Measurements from ENCODE around the gene TPX2.

The TPX2 gene, protein sequence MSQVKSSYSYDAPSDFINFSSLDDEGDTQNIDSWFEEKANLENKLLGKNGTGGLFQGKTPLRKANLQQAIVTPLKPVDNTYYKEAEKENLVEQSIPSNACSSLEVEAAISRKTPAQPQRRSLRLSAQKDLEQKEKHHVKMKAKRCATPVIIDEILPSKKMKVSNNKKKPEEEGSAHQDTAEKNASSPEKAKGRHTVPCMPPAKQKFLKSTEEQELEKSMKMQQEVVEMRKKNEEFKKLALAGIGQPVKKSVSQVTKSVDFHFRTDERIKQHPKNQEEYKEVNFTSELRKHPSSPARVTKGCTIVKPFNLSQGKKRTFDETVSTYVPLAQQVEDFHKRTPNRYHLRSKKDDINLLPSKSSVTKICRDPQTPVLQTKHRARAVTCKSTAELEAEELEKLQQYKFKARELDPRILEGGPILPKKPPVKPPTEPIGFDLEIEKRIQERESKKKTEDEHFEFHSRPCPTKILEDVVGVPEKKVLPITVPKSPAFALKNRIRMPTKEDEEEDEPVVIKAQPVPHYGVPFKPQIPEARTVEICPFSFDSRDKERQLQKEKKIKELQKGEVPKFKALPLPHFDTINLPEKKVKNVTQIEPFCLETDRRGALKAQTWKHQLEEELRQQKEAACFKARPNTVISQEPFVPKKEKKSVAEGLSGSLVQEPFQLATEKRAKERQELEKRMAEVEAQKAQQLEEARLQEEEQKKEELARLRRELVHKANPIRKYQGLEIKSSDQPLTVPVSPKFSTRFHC

DNA sequence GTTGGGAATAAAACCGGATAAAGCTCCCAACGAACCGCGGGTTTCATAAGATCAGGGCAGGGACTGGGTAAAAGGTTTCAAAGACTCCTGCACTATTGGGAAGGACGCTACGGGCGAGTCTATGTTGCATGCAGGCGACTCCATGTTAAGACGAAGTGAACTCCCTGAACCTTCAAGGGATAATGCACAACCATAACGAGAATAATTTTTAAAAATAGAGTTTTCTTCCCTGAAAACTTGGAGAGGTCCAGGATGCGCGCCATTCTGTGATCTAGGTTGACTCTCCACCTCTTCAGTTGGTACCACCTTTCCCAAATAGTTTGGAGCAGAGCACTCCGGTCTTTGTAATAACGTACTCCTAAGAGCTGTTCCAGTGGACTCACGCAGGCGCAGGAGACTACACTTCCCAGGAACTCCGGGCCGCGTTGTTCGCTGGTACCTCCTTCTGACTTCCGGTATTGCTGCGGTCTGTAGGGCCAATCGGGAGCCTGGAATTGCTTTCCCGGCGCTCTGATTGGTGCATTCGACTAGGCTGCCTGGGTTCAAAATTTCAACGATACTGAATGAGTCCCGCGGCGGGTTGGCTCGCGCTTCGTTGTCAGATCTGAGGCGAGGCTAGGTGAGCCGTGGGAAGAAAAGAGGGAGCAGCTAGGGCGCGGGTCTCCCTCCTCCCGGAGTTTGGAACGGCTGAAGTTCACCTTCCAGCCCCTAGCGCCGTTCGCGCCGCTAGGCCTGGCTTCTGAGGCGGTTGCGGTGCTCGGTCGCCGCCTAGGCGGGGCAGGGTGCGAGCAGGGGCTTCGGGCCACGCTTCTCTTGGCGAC is at the start of gene TPX2:
TPX2 (plus strand) TSS at position 562 of the 821 bp plus-strand sequence. CDS start 18,187 bp downstream, outside the sequence.
- peak; percentile 63 to 72 for DNase-seq (ENCODE audit: low read depth in 2 of 2)

DNA sequence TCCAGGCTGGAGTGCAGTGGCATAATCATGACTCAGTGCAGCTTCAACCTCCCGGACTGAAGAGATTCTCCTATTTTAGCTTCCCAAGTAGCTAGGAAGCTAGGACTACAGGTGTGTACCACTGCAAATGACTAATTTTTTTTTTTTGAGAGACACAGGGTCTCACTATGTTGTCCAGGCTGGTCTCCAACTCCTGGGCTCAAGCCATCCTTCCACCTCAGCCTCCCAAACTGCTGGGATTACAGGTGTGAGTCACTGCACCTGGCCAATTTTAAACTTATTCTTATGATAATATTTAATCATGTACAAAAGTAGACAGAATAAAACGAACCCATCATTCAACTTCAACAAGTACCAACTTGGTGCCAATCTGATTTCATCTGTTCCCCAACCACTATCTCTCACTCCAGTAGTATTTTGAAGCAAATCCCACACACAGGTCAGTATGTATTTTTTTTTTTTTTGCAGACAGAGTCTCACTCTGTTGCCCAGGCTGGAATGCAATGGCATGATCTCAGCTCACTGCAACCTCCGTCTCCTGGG is 48.9 kb upstream of the TPX2 start:
- no peak for DNase-seq (ENCODE audit: low read depth in 2 of 2)

DNA sequence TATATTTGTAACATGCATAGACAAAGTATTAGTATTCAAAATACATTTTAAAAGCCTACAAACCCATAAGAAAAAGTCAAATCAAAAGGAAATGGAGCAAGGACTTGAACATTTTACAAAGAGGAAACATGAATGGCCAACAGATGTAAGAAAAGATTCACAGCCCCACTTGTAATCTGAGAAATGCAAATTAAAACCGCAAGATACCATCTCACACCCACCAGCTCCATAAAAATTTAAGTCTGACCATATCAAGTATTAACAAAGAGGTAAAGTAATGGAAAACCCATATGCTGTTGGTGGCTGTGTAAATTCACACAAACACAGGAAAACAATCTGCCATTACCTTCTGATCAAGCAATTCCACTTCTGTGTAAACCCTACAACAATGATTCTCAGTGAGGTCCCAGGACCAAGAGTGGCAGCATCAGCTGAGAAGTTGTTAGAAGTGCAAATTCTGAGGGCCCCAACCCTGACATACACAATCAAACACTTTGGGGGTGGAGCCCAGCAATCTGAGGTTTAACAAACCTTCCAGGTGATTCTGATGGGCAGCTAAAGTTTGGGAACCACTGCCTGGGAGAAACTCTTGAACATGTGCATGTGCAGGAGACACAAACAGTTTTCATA is 47.3 kb upstream of the TPX2 start:
- no peak for DNase-seq (ENCODE audit: low read depth in 2 of 2)

DNA sequence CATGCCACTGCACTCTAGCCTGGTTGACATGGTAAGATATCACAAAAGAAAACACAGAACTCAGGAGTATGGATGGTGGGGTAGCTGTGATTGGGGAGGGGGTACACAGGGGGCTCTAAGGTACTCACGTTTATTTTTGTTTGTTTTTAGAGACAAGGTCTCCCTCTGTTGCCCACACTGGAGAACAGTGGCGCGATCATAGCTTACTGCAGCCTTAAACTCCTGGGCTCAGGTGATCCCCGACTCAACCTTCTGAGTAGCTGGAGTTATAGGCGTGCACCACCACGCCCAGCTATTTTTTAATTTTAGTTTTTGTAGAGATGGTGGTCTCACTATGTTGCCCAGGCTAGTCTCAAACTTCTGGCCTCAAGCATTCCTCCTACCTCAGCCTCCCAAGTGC is 45.7 kb upstream of the TPX2 start:
- DNase-seq (ENCODE audit: low read depth in 2 of 2): no peak

DNA sequence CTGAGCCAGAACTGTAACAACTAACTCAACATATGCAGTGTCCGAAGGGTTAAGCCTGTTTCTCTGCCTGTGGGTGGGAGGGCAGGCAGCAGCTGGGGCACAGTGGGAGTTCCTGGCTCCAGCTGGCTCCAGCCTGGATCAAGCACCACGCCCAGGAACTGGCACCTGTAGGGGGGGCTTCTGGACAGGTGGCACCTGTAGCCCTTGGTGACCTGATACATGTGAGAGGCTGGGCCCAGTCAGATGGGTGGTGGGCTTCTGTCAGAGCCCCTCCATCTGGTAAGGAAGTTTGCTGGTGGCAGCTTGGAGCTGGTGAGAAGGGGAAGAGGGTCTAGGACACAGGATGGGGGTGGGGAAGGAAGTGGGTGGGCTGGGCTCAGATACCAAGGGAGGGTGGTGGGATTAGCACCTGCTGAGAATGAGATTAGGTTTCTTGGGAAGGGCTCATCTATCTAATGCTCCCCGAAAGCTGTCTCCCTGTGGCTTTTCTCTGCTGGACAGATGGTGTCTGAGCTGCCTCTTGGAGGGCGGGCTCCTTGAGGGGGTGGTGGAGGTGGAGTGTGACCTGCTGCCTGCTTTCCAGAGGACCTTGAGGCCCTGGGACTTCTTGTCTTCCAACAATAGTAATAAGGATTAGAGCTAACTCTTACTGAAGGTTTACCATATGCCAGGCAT is 45.0 kb upstream of the TPX2 start:
- DNase-seq (ENCODE audit: low read depth in 2 of 2): no peak

DNA sequence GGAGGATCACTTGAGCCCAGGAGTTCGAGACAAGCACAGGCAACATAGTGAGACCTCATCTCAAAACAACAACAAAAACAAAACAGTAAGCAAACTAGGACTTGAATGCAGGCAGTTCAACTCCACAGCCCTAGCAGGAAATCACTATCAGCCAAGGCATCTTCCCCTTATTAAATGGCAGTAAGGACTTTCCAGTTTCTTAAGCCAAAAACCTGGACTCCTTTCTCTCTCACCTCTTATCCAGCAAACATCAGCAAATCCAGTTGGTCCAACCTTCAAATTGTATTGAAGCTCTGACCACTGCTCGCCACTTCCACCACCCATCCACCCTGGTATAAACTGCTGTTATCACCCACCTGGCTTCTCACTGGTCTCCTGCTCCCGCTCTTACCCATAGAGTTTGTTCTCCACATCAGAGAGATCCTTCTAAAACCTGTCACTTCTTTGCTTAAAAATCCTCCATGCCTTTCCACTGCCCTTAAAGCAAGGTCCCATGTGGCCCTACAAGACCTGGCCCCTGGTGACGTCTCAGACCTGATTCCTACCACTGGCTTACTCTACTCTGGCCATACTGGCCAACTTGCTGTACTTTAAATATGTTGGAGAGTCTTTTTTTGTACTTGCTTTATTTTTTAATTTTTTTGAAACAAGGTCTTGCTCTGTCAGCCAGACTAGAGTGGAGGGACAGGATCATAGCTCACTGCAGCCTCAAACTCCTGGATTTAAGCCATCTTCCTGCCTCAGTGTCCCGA is 44.1 kb upstream of the TPX2 start:
- no peak for DNase-seq (ENCODE audit: low read depth in 2 of 2)

DNA sequence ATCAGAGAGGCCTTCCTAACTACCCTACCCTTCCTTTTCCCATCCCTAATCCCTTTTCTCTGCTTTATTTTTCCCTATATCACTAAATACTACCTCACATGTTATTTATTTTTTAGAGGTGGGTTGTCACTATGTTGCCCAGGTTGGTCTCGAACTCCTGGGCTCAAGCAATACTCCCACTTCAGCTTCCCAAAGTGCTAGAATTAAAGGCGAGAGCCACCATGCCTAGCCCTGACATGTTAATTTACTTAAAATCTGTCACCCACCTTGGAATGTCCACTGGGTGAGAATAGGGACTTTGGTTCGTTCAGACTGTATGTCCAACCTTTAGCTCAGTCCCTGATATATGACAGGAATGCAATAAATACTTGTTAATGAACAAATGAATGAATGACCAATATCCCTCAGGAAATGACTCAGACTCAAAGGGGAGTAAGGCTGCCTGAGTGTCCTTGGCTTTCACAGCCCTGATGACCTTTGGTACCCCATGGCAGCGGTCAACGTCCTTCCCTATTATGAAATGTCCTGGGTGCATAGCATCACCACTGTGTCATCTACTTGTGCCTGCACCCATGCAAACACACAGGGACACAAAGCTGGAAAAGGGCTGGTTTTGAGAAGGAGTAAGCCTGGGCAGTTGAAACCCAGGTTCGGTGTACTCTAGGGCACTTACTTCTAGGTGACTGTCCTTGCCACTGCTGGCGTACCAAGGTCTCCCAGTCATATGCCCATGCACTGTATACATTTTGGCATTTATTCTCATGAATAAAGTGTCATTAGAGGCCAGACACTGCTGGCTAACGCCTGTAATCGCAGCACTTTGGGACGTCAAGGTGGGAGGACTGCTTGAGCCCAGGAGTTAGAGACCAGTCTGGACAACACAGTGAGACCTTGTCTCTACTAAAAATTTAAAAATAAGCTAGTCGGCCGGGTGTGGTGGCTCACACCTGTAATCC is 43.0 kb upstream of the TPX2 start:
- no peak for DNase-seq (ENCODE audit: low read depth in 2 of 2)

DNA sequence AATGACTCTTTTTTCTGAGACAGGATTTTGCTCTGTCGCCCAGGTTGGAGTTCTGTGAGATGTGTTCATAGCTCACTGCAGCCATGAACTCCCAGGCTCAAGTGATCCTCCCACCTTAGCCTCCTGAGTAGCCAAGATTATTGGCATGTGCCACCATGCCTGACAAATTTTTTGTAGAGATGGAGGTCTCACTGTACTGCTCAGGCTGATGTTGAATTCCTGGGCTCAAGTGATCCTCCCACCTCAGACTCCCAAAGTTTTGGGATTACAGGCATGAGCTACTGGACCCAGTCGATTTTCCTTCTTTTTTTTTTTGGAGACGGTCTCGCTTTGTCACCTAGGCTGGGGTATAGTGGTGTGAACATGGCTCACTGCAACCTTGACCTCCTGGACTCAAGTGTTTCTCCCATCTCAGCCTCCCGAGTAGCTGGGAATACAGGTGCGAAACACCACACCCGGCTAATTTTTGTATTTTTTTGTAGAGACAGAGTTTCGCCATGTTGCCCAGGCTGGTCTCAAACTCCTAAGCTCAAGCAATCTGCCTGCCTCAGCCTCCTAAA is 40.8 kb upstream of the TPX2 start:
- DNase-seq (ENCODE audit: low read depth in 2 of 2): no peak

DNA sequence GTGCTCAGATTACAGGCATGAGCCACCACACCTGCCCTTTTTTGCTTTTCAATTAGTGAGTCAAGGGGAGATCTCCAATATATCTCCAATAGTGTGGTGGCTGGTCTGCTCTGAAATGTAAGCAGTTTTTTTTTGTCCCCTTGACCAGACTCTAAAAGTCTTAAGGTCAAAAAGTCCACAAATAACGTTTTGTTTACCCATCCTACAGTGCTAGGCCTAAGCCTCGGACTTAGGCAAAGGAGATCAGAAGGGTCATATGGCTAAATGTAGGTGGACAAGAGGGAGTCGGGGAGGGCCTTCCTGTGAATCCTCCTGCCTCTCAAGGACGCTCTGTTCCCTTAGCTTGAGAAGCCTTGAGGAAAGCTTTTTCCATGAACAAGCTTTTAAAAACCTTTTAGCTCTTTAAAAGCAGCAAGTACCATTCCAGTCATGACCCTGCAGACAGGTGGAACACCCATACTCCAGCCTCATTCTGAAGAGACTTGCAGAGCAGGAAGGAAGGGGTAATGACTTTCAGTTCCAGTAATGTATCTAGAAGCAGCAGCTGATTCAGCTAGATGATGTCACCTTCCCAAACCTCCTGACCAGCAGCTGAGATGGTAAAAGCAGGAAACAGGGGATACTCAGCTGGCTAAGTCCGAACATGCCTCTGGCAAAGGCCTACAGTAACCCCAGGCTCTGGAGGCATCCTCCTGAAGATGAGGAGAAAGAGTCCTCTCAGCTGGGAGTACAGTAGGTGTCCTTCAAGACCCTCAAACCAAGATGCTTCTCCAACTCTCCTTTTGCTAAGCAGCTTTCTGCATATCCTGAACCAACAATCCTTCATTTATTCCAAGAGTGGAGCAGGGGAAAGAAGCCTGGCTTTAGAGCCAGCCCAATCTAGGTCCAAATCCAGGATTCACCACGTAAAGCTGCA is 40.0 kb upstream of the TPX2 start:
- no peak for DNase-seq (ENCODE audit: low read depth in 2 of 2)

DNA sequence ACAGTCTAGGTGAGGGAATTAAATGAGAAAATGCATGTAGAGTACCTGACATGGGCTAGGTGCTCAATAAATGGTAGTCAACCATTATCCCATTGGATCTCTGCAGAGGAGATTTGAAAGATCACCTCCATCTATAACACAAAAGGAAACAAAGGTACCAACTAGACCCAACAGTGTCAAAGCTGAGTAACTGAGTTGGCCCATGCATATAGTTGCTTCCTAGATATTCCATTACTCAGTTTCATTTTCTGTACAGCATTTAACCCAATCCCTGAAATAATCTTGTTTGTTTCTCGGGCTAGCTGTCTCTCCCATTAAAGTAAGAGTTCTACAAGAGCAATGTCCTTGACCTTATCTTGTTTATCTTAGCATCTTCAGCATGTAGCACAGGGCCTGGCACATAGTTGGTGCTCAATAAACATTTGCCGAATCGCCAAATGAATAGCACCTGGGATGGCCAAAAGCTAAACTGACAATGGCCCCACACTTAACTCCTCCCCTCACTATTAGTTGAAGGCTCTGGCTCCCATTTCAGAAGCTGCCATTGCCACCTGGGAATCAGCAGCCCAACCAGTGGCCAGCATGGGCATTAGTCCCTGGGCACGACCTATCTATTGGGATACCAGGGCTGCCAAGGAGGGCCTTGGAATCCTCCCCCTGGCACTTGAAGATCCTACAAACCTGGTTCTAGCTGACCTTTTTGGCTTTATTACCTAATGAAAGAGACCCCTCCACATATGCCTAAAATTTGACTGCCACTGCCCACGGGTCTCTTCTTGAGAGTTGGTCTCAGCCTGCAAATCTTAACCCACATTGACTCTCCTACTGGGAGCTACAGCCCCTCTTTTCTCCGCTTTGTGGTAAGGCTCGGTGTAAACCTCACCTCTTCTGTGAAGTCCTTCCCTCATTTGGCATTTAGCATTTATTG is 39.0 kb upstream of the TPX2 start:
- no peak for DNase-seq (ENCODE audit: low read depth in 2 of 2)

DNA sequence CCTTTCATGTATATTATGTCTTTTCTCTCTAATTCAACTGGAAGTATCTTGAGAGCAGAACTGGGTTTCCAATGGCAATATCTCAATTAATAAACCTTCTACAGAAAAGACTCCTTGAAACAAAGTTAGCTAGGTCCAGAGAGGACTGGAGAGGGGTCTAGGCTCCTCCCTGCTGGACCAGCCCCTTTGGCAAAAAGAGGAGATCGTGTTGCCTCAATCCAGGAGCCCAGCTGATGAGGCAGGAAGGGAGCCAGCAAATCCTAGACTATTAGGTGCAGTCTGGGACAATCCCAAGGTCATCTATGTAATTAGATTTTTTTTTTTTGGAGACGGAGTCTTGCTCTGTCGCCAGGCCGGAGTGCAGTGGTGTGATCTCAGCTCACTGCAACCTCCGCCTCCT is 38.3 kb upstream of the TPX2 start:
- DNase-seq (ENCODE audit: low read depth in 2 of 2): no peak

DNA sequence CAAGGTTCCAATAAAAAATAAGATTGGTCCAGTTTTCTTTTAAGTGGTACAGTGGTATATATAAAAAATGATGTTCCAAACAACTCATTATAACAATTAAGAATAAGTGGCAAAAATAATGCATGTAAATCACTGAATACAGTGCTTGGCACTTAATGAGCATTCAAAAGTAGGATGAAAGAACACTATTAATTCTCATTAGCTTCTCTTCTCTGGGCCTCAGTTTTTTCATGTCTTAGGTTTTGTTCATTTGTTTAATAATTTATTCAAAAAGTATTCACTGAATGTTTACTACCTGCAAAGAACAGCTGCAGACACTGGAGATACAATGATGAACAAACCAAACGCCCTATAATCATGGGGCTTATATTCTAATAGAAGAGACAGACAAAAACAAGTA is 37.5 kb upstream of the TPX2 start:
- no peak for DNase-seq (ENCODE audit: low read depth in 2 of 2)

DNA sequence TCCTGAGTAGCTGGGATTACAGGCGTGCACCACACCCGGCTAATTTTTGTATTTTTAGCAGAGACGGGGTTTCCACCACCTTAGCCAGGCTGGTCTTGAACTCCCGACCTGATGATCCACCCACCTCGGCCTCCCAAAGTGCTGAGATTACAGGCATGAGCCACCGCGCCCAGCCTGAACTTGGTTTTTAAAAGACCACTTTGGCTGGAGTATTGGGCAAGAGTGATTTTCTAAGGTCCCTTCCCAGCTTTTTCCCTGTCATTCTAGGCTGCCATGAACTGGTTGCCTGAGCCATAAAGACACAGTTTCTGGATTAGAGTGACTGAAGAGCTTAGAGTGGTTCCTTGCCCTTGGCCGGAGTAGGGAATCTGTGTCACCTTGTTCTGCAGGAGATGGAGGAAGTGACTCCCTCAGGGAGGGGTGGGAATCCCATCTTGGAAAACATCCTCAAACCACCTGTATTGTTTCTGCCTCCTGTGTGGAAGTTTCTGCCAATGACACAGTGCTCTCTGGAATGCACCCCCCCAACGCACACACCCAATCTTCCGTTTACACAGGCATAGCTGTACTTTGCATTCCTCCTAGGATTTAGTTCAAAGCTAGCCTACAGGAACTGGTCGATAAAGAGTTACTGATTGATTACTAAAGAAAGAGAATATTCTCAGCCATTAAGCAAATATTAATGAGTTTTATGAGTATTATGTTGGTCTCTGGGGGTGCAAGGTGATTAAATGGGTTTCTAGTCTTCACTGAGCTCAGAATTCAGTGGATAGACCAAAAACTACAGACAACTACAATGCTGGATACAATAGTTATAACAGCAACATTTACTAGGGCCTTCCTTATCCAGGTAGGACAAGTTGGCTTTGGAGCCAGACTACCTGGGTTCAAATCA is 34.6 kb upstream of the TPX2 start:
- no peak for DNase-seq (ENCODE audit: low read depth in 2 of 2)

DNA sequence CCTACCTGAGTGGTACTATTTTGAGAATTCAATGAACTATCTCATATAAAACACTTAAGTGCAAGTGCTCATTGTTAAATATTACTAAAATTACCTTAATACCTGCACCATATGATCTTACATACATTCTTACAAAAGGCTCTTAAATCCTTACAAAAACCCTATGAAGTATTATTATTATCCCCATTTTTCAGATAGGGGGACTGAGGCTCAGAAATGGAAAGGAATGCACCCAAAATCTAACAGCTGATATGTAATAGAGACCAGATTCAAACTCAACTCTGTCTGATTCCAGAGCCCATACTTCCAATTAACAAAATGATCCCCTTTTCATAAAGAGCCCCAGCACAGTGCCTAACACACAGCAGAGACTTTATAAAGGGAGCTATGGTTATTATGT is 33.9 kb upstream of the TPX2 start:
- no peak for DNase-seq (ENCODE audit: low read depth in 2 of 2)

All from stimulated activated CD8-positive, alpha-beta memory T cell treated with anti-CD3 and anti-CD28 coated beads, Interleukin-15, amount 100 ng/mL, for 4 hours (primary cell).